HepG2 (cell line): ENCODE results near the gene C2CD2. TPM values are rescaled to one million over a fixed set of nuclear protein-coding genes. Genes with fewer than 3 reads are reported as not detected.

Experiments used
- ARID4A ChIP-seq: sonication (generic); formaldehyde crosslinking; IDR thresholded peaks from 2 replicates; pipeline ENCODE4 v1.5.0; 2020; ENCODE audit warnings: mild to moderate bottlenecking, missing genetic modification reagents, borderline replicate concordance
- ARNTL ChIP-seq: sonication (generic); formaldehyde crosslinking; IDR thresholded peaks from 2 replicates; pipeline ENCODE4 v1.4.0; 2020; ENCODE audit warnings: mild to moderate bottlenecking, missing genetic modification reagents
- ASH2L ChIP-seq: fragments of 300-600, 200-600 bp; sonication (generic); IDR thresholded peaks from 2 replicates; pipeline ENCODE4 v1.7.0; 2017; ENCODE audit warnings: low read depth, mild to moderate bottlenecking, moderate library complexity, mixed read lengths, low read length; ENCODE audit not compliant: insufficient read length
- CHCHD3 ChIP-seq: sonication (generic); formaldehyde crosslinking; IDR thresholded peaks from 2 replicates; pipeline ENCODE4 v1.8.0; 2022; ENCODE audit warnings: mild to moderate bottlenecking, missing genetic modification reagents, moderate library complexity
- FIP1L1 ChIP-seq: fragments of 200-400 bp; formaldehyde crosslinking; IDR thresholded peaks from 2 replicates; pipeline ENCODE4 v1.6.1; 2018; ENCODE audit warnings: low read depth, mild to moderate bottlenecking, low read length, moderate library complexity, borderline replicate concordance; ENCODE audit not compliant: insufficient read depth
- GABPB1 ChIP-seq: IDR thresholded peaks from 2 replicates; pipeline ENCODE4 v1.6.1; 2016; ENCODE audit warnings: mild to moderate bottlenecking, missing genetic modification reagents, moderate library complexity, missing compliant biosample characterization
- GATA4 ChIP-seq: sonication (generic); IDR thresholded peaks from 2 replicates; pipeline ENCODE4 v1.6.1; 2016; ENCODE audit warnings: antibody characterized with exemption, low read depth, borderline replicate concordance
- HES4 ChIP-seq: sonication (generic); formaldehyde crosslinking; IDR thresholded peaks from 2 replicates; pipeline ENCODE4 v1.9.0; 2021; ENCODE audit warnings: mild to moderate bottlenecking, missing genetic modification reagents, borderline replicate concordance
- LCORL ChIP-seq, 2 experiments: fragments of 450-650 bp in 1 of 2; sonication (generic) in 1 of 2; formaldehyde crosslinking in 1 of 2; IDR thresholded peaks; 2 replicates each; pipeline versions ENCODE4 v1.5.0 to v1.6.1; 2017 to 2020; ENCODE audit warnings: antibody characterized with exemption in 1 of 2, missing genetic modification reagents in 1 of 2
- NFE2L1 ChIP-seq: sonication (generic); formaldehyde crosslinking; IDR thresholded peaks from 2 replicates; pipeline ENCODE4 v1.4.0; 2020; ENCODE audit warnings: missing genetic modification reagents, mild to moderate bottlenecking, borderline replicate concordance
- PBX2 ChIP-seq: IDR thresholded peaks from 2 replicates; pipeline ENCODE4 v1.6.1; 2016; ENCODE audit warnings: control low read depth
- SOX5 ChIP-seq: IDR thresholded peaks from 2 replicates; pipeline ENCODE4 v1.6.1; 2016; ENCODE audit warnings: borderline replicate concordance
- TBX2 ChIP-seq: sonication (generic); formaldehyde crosslinking; IDR thresholded peaks from 2 replicates; pipeline ENCODE4 v1.5.0; 2020; ENCODE audit warnings: missing genetic modification reagents, mild to moderate bottlenecking, borderline replicate concordance
- TFDP2 ChIP-seq: sonication (generic); formaldehyde crosslinking; IDR thresholded peaks from 2 replicates; pipeline ENCODE4 v1.4.0; 2020; ENCODE audit warnings: missing genetic modification reagents
- U2AF1 ChIP-seq: fragments of 200-400 bp; formaldehyde crosslinking; optimal IDR thresholded peaks from 2 replicates; pipeline ENCODE3; 2017; ENCODE audit warnings: mild to moderate bottlenecking, low read depth, low read length
- ZNF136 ChIP-seq: sonication (generic); formaldehyde crosslinking; IDR thresholded peaks from 2 replicates; pipeline ENCODE4 v1.8.1; 2022; ENCODE audit warnings: low read depth, mild to moderate bottlenecking, moderate library complexity, missing genetic modification reagents
- ZNF615 ChIP-seq: sonication (generic); formaldehyde crosslinking; IDR thresholded peaks from 2 replicates; pipeline ENCODE4 v1.5.0; 2020; ENCODE audit warnings: mild to moderate bottlenecking, missing genetic modification reagents, borderline replicate concordance
- polyA plus RNA-seq, 8 experiments: library from polyadenylated mRNA; depleted of rRNA in 3 of 8; stranded (reverse) in 7 of 8; unstranded in 1 of 8; fragments of >200 nt; fragmentation: Illumina TruSeq in 4 of 8; extraction: Trizol in 4 of 8; gene quantifications; 2 replicates each; pipeline versions ENCODE4 v1.2.1 to v1.2.3, GENCODE V29; 2011 to 2016; ENCODE audit warnings: low read depth in 4 of 8, missing spikeins in 1 of 8, mixed read lengths in 1 of 8; ENCODE audit not compliant: insufficient read depth in 1 of 8
- total RNA-seq, 5 experiments: library from RNA; depleted of rRNA; stranded (reverse); fragments of >200 nt; fragmentation: Illumina TruSeq; extraction: Trizol; gene quantifications; 2 replicates each; pipeline ENCODE4 v1.2.3, GENCODE V29; 2016; ENCODE audit warnings: low read depth in 1 of 5
- TF ChIP-seq, protein P1 (sequence below): sonication (generic); formaldehyde crosslinking; conservative IDR thresholded peaks from 2 replicates; pipeline ENCODE4 v1.8.0; 2022; ENCODE audit warnings: mild to moderate bottlenecking, moderate library complexity, missing genetic modification reagents
- TF ChIP-seq, protein P2 (sequence below): IDR thresholded peaks from 2 replicates; pipeline ENCODE4 v1.6.1; 2018; ENCODE audit warnings: missing genetic modification reagents

The C2CD2 gene
- total and polyA plus RNA-seq, 2 of the 13 experiments (the other 11 are each of a cell fraction or from before 2014, with no cell fraction given), result 12.5 to 19.7 TPM

- TF ChIP-seq, protein P1, sequence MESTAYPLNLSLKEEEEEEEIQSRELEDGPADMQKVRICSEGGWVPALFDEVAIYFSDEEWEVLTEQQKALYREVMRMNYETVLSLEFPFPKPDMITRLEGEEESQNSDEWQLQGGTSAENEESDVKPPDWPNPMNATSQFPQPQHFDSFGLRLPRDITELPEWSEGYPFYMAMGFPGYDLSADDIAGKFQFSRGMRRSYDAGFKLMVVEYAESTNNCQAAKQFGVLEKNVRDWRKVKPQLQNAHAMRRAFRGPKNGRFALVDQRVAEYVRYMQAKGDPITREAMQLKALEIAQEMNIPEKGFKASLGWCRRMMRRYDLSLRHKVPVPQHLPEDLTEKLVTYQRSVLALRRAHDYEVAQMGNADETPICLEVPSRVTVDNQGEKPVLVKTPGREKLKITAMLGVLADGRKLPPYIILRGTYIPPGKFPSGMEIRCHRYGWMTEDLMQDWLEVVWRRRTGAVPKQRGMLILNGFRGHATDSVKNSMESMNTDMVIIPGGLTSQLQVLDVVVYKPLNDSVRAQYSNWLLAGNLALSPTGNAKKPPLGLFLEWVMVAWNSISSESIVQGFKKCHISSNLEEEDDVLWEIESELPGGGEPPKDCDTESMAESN (CRISPR knock-in tag), result no peak
- peak; percentile 48; the same call in 1 of the 2 replicates for TF ChIP-seq TBX2 (CRISPR knock-in tag)
- no peak for TF ChIP-seq GATA4
- no peak for TF ChIP-seq ARNTL (CRISPR knock-in tag)
- no peak for TF ChIP-seq TFDP2 (CRISPR knock-in tag)
- no peak for TF ChIP-seq HES4 (CRISPR knock-in tag)
- no peak for TF ChIP-seq ZNF615
- TF ChIP-seq GABPB1 (CRISPR knock-in tag), result no peak
- TF ChIP-seq, protein P2, sequence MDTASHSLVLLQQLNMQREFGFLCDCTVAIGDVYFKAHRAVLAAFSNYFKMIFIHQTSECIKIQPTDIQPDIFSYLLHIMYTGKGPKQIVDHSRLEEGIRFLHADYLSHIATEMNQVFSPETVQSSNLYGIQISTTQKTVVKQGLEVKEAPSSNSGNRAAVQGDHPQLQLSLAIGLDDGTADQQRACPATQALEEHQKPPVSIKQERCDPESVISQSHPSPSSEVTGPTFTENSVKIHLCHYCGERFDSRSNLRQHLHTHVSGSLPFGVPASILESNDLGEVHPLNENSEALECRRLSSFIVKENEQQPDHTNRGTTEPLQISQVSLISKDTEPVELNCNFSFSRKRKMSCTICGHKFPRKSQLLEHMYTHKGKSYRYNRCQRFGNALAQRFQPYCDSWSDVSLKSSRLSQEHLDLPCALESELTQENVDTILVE (CRISPR knock-in tag), result no peak
- TF ChIP-seq ARID4A (CRISPR knock-in tag), result peak; percentile 27; the same call in 1 of the 2 replicates
- no peak; the same call in 1 of the 2 replicates for TF ChIP-seq LCORL (IDR thresholded peaks at IDR 0.05)
- TF ChIP-seq LCORL (CRISPR knock-in tag; IDR thresholded peaks at IDR 0.05), result peak; percentile 45; the same call in 1 of the 2 replicates
- no peak for TF ChIP-seq PBX2 (CRISPR knock-in tag)
- no peak for TF ChIP-seq FIP1L1
- peak; percentile 94 for TF ChIP-seq ASH2L
- TF ChIP-seq U2AF1, result no peak
- 0 out of 2 replicates have a peak, but pooled peaks have one; percentile 21 for TF ChIP-seq SOX5 (CRISPR knock-in tag)
- no peak for TF ChIP-seq CHCHD3 (CRISPR knock-in tag)
- TF ChIP-seq ZNF136, result no peak
- no peak for TF ChIP-seq NFE2L1
Measured at GRCh38 chr21:41926117-41926806, 27.6 kb downstream of the C2CD2 start (continued).
